Stimulated activated CD8-positive, alpha-beta memory T cell treated with anti-CD3 and anti-CD28 coated beads, Interleukin-12 subunit alpha, Interleukin-12 subunit beta, amount 100 ng/mL, for 24 hours (primary cell): ENCODE data around the gene HIGD2A.

ENCODE experiments used
- DNase-seq: peaks from one replicate; pipeline ENCODE4 v3.0.0-alpha.2; 2020; ENCODE audit errors: extremely low read depth

Gene HIGD2A

DNA sequence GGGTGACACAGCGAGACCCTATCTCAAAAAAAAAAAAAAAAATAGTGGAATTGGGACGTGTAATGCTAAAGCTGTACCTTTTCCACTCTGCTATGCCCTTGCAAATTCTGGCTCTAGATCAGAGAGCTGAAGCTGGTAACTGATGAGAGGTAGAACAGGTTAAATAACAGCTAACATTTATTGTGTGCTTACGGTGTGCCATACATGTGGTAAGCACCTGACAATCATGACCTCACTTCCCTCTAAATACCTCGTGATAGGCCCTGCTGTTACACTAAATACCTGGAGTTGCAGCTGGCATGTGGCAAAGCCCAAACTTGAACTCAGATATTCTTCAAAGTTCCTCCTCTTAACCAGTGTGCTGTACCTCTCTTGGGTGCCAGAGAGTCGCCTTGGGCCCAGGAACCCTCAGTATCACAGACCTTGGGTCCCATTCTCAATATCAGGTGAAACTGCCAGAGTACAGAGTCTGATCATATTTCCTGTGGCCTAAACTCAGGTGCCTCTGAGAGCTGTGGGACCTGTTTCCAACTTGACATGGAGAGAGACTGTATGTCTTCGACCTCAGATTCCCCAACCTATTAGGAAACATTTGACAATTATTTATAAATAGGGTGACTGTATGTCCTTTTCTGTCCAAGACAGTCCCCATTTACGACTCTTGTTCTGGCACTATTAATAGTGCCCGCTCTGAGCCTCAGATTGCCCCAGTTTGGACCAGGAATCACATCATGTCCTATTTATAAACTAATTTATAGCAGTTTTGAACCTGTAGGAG is 18.4 kb upstream of the HIGD2A start:
- DNase-seq, result no peak

DNA sequence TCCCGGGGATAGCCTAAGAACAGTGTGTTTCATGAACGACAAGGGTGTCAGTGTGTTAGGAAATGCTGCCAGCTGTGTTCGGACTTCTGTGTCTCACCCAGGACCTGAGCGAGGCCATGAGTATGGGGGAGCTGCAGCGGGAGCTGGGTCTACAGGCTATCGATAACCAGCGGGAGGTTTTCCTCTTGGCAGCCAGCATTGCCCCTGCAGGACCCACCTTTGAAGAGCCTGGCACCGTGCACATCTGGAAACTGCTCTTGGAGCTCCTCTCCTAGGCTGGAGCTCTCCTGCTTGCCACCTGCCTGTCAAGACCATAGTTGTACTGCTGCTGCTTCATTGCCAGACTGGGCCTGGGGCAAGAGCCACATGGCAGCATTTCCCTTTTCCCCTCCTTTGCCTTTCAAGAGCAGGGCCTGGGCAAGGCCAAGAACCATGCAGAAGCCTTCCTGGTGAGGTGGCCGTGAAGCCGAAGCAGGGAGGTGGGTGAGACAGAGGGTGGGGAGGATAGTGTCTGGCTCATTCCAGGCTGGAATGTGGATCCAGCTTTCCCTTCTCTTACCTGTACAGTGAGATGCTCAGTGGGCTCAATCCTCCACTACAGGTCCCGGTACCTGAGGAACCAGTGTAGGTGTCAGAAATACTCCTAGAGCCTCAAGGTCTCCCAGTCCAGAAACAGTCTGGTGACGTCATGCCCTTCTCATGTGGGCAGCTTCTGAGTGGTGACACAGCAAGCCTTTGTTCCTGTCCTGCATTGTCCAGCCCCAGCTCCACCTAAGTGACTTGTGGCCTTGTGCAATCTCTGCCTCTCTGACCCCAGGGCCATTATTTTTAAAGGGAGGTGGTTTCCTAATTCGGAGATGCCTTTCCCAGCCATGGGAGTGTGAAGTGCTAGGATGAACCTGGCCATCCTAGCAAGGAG is 16.7 kb upstream of the HIGD2A start:
- DNase-seq, result no peak

DNA sequence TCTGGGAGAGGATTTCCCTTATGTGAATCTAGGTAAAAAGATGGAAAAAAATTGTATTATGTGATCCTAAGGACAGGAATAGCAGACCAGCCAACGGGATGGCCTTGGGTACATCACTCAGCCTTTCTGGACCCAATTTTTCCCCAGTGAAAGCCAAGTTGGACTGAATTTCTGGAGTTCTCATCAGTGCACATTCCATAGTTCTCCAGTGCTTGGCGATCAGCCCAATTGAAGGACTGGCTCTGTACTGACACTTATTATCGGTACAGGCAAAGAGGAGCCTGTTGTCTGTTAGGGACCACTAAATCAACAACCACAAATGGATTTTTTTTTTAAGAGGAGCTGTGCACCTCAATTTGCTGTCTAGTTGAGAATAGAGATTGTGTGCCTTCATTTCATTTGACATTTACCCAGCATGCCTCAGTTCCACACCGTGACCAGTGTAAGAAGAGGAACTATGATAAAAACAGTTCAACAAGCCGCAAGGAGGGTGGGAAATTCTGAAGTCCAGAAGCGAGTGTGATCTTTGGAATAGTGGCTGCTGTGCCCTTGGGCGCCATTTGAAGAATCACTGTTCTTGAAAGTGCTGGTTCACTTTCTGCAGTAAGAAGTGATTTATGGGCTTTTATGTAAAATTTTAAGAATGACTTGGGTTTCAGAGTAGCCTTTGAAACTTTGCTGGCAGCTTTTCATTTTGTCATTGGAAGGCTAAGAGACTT is 15.3 kb upstream of the HIGD2A start:
- no peak for DNase-seq

DNA sequence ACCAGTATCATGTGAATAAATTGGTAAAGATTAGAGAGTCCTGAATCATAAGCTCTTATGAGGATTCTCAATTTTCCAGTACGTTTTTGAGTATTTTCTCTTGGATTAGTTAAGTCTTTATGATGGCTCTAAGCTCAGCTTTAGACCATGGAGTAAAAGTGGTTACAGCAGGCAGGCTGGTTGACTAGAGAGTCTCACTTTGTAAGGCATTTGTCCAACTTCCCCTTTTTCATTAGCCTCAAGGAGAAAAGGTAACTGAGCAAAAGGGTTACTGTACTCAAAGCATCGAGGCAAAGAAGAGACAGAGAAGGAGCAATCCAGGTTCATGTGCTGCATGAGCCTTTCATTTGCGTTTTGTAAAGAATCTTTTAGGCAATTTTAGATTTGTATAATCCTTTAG is 8.7 kb upstream of the HIGD2A start:
- no peak for DNase-seq

DNA sequence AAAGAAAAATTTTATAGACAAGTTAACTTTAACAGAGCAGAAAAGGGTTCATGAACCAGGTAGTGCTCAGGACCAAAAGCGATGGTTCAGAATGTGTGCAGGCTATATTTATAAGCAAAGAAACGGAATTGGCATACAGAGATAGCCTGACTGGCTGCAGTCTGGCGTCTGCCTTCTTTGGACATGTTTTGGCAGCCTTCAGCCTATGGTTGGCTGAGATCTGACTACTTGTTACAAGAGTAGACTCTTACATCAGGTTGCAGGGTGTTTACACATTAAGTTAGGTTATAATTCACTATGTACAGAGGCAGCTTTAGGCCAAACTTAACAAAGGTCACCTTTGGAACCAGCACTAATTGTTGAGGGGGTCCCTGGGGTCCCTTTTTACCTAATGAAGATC is 7.1 kb upstream of the HIGD2A start:
- DNase-seq, result no peak

DNA sequence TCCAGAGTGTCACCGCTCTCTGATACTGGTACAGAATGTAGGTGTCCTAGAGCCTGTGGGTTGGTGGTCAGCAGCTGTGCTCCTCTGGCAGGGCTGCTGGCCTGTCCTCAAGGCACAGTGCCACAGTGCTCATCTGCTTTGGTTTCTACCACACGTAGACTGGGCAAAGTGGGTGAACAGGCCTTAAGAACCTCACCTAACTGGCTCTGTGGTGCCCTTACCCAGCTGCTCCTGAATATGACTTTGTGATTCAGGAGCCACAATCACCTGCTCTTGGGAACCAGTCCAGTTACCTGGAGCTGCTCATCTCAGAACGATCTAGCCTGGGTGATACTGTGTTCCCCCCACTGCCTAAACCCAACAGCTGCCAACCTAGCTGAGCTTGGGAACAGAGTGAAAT is 6.6 kb upstream of the HIGD2A start:
- DNase-seq, result no peak

DNA sequence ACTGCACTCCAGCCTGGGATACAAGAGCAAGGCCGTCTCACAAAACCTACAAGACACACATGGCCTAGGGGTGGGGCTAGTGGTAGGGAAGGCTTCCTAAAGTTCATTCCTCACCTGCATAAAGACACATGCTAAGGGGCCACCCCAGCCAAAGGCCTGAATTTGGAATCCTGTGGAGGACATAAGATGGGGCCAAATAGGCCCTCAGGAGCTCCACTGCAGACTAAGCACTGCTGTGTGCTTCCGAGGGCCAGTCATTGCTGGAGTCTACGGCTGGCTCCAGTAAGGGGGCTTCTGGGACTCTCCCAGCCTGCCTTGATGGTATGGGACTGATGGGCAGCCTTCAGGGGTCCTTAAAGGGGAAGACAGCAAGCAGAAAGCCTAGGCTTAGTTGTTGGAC is 5.8 kb upstream of the HIGD2A start:
- no peak for DNase-seq

DNA sequence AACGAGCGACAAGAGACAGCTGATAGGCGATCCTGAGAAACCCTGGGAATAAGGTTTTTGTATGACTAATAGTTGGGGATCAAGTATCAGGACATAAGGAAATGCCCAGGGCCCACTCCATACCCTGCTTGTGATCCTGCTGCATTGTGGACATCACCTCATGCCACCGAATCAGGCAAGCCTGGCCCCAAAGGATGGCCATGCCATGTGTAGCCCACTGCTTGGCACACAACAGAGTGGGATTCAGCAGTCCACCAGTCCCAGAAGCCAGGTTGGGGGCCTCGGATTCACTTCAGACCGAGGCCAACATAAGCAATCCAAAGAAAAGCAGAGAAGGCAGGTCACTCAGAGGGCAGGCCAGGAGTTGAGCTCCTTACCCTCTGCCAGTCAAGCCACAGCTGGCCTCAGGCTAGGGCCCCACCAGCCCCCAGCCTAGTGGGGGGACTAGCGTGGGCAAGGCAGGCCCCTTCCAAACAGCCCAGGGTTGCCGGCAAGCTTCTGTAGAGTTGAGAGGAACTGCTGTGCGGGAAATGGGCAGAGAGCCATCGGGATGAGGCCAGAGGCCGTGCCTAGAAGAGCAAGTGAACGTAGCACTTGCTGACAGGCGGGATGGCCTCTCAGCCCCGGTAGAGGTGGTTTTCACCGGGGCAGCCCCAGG is 5.2 kb upstream of the HIGD2A start:
- DNase-seq, result no peak

DNA sequence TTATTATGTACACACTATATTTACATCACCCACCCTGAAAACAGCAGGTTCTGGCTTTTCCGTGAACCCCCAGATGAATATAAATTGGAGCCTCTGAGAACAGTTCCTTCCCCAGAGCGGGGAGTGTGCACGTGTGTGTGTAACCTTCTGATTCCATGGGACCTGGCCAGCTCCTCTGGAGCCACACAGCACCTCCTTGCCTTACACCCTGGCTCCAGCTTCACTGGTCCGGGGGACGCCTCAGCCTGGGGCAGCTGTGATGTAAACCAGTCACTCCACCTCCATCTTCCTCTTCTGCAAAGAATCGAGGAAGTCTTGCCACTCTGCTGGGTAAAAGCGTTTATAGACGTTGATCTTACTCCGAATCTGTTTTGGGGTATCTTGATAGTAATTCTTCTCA is 4.6 kb upstream of the HIGD2A start:
- no peak for DNase-seq

DNA sequence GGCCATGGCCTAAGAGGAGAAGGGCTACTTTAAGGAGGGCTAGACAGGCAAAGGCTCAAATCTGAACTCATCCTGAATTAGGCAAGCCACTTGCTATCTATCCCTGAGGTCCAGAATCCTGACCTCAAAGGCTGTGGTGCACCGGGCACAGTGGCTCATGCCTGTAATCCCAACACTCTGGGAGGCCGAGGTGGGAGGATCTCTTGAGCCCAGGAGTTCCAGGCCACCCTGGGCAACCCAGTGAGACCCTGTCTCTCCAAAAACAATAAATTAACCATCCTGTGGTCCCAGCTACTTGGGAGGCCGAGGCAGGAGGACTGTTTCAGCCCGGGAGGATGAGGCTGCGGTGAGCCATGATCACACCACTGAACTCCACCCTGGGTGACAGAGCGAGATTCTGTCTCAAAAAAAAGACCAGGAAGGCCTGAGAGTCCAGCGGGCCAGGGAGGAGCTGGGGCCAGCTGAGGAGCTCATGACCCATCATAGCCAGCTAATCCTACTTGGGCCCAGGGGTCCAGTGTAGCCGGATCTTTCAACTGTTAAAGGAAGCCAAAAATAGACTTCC is 4.1 kb upstream of the HIGD2A start:
- no peak for DNase-seq

DNA sequence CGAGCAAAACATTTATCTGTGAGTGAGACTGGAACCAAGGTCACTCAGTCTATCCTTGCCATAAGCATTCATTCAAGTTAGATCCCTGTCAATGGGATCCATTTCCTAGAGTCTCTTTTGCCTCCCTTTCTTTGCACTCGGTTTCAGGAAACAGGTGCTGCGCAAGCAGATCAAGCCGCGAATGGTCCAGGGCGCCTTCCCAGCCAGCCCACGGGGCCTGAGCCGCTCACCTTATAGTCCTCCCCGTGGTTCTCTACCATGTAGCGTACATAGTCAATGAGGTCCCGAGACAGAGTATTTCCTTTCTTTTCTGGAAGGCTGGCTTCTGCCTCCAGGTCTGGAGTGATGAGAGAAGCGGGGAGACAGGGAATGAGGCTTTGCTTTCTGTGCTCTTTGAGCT is 3.6 kb upstream of the HIGD2A start:
- no peak for DNase-seq

DNA sequence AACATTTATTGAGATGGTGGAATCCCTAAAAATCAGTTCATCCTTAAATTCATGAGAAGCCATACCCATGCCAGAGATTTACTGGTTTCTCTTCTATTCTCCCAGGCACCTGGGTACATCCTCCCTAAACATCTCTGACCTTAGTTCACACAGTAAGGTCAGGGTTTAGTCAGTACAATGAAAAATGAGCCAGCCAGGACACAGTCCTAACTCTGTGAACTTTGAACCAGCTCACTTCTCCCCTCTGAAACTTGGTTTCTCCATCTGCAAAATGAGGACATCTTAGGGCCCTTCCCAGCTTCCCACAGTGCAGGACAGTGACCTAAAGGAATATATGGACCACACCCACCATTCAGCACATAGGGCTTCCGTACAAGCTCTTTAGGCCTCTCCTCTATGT is 2.1 kb upstream of the HIGD2A start:
- DNase-seq, result no peak

DNA sequence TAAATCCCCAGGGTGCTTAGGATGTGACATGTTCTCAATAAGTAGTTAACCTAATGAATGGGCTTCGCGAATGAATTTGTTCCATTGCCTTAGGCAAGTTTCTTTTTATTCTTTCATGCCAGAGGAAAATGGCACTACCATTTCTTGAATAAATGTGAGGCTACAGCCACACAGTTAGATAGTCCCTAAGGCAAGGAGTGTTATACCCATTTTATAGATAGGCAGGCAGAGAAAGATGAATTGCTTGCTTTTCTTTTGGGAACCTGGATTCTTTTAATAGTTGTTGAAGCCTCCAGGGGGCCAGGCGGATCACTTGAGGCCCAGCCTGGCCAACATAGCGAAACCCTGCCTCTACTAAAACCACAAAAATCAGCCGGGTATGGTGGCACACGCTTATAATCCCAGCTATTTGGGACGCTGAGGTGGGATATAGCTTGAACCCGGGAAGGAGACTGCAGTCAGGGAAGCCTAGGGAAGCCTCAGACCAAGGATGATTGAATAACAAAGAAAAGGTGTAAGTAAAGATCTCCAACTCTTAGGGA is 1.1 kb upstream of the HIGD2A start:
- DNase-seq, result no peak

DNA sequence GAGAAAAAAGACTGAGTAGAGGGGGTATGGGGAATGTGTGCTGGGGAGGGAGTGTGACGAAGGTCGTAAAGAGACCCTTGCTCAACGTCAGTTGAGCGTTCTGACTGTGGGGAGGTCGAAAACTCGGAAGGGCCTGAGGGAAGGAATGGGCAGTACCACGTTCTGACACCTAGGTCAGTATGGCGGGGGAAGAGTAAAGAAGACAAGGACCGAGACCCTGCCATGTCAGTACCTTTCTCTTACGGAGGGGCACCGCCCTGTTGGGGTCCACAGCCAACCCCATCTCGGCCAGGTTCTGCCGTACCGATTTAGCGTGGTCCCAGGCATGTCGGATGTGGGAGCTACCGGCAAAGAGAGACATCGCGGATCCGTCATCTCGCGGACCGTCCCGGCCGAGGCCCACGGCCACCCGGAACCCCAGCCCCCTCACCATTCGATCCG is 528 bp upstream of the HIGD2A start:
- no peak for DNase-seq

DNA sequence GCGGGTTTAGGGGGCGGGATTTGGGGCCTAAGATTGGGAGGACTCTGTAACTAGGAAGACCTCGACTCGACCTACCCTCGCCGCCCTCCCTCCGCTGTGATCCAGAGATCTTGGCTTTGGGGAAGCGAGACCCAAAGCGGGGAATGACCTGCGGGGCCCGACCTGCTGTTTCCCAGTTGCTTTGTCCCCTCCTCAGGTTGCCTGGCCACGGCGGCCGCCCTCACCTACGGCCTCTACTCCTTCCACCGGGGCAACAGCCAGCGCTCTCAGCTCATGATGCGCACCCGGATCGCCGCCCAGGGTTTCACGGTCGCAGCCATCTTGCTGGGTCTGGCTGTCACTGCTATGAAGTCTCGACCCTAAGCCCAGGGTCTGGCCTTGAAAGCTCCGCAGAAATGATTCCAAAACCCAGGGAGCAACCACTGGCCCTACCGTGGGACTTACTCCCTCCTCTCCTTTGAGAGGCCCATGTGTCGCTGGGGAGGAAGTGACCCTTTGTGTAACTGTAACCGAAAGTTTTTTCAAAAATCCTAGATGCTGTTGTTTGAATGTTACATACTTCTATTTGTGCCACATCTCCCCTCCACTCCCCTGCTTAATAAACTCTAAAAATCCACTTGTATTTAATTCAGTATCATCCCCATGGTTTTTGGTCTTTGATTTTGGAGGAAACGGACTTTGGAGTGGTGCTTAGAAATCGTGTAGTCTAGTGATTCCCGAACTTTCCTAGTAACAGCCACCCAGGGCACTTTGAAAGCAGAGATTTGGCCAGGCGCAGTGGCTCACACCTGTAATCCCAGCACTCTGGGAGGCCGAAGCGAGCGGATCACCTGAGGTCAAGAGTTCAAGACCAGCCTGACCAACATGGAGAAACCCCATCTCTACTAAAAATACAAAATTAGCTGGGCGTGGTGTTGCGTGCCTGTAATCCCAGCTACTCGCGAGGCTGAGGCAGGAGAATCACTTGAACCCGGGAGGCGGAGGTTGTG is 878 bp downstream of the HIGD2A start:
- no peak for DNase-seq

DNA sequence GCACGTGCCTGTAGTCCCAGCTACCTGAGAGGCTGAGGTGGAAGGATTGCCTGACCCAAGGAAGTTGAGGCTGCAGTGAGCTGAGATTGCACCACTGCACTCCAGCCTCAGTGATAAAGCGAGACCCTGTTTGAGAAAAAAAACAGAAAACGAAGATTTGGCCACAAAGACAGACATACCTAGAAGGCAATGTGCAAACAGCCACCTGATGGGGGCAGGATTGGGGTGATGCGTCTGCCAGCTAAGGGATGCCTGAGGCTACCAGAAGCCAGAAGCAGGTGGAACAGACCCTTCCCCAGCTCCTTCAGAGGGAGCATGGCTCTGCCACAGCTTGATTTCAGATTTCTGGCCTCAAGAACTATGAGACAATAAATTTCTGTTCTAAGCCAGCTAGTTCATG is 2.9 kb downstream of the HIGD2A start:
- DNase-seq, result no peak

DNA sequence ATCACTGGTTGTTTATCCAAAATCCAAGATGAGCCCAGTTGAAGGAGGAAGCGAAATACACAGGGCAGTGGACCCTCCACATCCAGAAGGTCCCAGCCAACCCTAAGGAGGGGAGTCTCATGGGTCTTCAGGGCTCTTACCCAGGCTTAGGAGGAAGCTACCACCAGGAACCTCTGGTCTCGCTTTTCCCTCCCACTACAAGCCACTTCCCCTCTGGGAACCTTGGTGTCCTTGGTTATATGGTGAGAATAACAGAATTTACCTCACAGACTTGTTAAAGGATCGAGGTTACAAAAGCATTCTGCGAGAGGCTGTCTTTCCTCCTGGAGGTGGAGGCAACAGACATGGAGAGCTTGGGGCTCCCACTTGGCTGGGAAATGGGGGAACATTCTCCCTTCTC is 3.4 kb downstream of the HIGD2A start:
- no peak for DNase-seq

DNA sequence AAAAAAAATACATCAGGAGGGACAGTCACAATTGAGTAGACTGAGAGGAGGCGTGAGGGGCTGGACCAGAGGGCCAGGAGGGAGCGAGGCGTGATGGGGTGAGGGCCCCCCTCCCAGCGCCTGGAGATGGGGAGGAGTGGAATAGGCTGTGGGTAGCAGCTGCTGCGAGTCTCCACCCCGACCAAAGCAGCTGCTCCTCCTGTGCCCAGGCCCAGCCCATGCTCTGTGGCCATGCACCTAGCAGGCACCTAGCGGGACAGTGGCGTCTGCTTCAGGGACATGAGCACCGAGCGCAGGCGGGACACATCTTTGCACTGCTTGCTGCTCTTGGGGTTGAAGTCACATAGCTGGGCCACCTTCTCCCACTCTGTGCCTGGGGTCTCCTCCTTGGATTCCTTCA is 4.0 kb downstream of the HIGD2A start:
- no peak for DNase-seq

DNA sequence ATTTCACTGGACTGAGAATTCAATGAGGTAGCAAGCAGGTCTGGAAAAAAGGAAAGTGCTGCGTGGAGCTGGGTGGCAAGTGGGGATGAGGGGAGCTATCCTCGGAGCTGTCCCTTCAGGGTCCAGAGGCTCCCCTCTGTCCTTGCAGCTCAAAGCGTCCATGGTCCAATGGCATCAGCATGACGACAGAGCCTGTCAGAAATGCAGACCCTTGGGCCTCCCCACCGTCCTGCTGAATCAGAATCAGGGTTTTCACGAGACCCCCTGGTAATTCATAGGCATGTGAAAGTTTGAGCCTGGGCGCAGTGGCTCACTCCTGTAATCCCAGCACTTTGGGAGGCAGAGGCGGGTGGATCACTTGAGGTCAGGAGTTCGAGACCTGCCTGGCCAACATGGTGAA is 5.5 kb downstream of the HIGD2A start:
- no peak for DNase-seq
